DMS 273 (cell line): ENCODE measurements around the gene CDK5.

Source experiments
- DNase-seq: peaks from one replicate; lab custom pipeline; 2025; ENCODE audit not compliant: unreplicated experiment; lab: John Stamatoyannopoulos, UW

Gene CDK5

DNA sequence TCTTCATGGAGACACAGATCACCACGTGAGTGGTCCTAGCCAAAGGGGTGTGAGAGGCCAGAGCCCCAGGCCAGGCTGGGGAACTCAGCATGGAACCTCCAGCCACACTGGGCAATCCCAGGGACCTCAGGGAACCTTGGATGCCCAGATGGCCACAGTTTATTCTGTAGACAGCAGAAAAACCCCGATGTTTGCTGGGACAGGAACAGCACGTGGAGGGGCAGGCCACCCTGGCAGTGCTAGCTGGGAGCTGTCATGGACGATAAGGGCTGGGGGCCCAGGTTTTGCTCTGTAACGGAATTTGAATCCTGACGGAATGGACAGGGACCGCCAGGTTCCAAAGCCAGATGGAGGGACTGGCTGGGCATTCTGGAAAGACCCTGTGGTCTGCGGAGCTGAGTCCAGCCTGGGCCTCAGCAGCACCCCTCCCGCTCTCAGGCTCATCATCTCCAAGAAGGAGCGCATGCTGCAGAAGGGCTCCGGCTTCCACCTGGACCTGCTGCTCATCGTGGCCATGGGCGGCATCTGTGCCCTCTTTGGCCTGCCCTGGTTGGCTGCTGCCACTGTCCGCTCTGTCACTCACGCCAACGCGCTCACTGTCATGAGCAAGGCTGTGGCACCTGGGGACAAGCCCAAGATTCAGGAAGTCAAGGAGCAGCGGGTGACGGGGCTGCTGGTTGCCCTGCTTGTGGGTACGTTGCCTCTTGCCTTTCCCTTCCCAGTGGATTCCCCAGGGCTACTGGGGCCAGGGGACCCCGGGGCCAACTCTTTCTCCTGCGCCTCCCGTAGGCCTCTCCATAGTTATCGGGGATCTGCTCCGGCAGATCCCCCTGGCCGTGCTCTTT, 17.3 kb upstream of the CDK5 start:
- DNase-seq: no peak

DNA sequence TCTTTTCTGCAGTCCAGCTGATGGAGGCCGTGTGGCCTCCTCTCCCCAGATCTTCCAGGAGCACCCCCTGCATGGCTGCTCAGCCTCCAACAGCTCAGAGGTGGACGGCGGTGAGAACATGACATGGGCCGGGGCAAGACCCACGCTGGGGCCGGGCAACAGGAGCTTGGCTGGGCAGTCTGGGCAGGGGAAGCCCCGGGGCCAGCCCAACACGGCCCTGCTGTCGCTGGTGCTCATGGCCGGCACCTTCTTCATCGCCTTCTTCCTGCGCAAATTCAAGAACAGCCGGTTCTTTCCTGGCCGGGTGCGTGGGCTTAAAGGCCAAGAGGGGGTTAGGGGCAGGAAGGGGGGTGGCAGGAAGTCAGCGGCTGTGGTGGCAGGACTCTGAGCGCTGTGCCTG, 16.3 kb upstream of the CDK5 start:
- no peak for DNase-seq

DNA sequence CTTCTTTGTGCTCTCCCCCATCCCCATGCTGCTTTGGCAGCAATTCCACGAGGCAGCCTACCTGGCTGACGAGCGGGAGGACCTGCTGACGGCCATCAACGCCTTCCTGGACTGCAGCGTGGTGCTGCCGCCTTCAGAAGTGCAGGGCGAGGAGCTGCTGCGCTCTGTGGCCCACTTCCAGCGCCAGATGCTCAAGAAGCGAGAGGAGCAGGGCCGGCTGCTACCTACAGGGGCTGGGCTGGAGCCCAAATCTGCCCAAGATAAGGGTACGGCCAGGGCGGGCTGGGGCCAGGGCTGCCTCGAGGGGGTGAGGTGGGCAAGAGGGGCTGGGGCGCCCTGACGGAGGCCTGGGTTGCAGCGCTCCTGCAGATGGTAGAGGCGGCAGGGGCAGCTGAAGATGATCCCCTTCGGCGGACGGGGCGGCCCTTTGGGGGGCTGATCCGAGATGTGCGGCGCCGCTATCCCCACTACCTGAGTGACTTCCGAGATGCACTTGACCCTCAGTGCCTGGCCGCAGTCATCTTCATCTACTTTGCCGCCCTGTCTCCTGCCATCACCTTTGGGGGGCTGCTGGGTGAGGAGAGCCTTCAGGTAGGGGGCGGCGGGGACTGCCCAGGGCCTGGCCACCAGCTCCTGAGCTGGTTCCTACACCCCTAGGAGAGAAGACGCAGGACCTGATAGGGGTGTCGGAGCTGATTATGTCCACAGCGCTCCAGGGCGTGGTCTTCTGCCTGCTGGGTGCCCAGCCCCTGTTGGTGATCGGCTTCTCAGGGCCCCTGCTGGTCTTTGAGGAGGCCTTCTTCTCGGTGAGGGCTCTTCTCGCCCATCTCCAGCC, 13.6 kb upstream of the CDK5 start:
- no peak for DNase-seq

DNA sequence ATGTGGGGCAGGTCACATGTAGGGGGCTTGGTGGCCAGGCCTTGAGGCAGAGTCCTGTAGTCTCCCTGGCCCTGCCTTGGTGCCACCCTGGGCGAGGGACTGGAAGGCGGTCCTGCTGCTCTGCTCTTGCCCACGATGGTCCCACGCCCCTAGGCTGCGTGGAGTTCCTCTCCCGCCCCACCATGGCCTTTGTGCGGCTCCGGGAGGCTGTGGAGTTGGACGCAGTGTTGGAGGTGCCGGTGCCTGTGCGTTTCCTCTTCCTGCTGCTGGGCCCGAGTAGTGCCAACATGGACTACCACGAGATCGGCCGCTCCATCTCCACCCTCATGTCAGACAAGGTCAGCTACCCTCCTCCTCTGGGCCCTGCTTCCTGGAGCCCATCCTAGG, 12.9 kb upstream of the CDK5 start:
- DNase-seq: no peak

DNA sequence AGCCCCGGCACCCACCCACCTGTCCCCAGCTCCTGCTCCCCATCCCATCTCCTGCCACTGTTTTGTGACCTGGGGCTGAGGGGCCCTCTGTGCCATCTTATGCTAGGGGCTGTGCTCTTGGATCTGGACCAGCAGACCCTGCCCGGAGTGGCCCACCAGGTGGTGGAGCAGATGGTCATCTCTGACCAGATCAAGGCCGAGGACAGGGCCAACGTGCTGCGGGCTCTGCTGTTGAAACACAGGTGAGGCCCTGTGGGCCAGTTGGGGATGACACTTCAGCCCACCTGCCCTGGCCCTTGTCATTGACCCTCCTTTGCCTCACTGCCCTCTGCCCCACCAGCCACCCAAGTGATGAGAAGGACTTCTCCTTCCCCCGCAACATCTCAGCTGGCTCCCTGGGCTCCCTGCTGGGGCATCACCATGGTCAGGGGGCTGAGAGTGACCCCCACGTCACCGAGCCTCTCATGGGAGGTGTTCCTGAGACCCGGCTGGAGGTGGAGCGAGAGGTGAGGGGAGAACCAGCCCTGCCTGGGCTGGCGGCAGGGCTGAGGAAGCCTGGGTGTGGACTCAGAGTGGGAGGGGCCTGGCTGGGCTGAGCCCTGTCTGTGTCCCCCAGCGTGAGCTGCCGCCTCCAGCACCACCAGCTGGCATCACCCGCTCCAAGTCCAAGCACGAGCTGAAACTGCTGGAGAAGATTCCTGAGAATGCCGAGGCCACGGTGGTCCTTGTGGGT, 12.3 kb upstream of the CDK5 start:
- no peak for DNase-seq

DNA sequence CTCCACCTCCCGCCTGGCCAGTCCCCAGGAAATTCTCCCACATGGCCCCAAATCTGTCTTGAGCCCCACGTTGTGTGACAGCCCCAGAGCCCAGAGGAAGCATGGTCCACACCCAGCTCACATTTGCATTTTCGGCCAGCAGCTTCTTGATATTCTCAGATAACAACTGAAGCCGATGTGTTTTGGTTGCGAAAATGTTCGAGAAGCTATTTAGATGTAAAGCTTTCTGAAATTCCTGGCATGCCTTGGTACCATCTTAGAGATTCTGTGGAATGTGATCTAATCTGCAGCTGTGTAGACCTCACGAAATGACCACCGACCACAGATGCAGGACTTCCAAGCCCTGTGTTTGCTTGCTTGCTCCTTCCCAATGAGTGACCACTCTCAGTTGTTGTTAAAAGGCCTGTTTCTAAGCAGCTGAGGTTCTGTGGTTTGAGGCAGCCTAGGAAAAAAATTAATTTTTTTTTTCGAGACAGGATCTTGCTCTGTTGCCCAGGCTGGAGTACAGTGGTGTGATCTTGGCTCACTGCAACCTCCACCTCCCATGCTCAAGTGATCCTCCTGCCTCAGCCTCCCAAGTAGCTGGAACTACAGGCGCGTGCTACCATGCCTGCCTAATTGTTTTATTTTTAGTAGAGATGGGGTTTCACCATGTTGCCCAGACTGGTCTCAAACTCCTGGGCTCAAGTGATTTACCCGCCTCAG, 10.5 kb upstream of the CDK5 start:
- no peak for DNase-seq

DNA sequence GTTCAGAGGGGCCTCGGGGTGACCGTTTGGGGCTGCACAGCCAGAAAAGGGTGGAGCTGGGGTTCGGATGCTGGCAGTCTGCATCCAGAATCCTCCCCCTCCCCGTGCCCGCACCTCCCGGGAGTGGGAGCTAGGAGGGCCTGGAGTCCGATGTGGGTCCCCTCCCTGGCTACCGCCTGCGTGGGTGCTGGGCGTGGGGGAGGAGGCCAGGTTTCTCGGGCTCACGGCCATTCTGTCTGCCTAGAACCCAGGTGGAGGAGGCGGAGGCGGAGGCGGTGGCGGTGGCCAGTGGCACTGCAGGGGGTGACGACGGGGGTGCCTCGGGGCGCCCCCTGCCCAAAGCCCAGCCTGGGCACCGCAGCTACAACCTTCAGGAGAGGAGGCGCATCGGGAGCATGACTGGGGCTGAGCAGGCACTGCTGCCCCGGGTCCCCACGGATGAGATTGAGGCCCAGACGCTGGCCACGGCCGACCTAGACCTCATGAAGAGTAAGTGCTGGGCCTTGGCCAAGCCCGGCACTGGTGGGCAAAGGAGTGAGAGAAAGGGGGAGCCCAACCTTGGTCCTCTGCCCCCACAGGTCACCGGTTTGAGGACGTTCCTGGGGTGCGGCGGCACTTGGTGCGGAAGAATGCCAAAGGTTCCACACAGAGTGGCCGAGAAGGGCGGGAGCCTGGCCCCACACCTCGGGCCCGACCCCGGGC, 8.7 kb upstream of the CDK5 start:
- no peak for DNase-seq

DNA sequence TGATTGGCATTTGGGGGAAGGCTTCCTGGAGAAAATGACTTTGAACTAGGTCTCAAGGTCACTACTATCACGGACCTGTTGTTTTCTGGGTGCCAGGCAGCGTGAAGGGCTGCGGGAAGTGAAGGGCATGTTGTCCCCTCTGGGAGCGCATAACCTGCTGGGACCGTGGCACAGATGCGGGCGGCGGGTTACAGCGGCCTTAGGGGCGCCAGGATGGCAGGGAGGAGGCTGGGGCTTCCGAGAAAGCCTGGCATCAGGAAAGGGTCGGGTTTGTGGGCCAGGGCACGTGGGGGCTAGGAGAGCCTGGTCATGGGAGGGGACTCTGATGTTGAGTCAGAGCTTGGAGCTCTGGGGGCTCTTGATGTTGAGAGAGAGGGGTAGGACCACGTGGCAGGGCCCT, 7.8 kb upstream of the CDK5 start:
- DNase-seq: no peak

DNA sequence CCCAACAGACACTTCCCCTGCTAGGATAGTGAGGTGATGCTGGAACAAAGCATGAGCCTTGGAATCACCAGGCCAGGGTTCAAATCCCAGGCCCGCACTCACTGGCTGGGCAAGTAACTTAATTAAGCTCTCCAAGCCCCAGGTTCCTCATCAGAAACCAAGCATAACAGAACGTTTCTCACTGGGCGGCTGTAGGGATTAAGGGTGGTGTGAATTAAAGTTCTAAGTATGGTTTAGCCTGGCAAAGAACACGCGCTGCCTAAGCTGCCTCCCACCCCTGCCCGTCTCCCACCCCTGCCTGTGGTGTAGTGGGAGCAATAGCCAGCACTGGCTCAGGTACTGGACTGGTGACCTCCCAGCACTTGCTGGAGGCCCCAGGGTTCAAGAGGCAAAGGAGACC, 7.3 kb upstream of the CDK5 start:
- no peak for DNase-seq

DNA sequence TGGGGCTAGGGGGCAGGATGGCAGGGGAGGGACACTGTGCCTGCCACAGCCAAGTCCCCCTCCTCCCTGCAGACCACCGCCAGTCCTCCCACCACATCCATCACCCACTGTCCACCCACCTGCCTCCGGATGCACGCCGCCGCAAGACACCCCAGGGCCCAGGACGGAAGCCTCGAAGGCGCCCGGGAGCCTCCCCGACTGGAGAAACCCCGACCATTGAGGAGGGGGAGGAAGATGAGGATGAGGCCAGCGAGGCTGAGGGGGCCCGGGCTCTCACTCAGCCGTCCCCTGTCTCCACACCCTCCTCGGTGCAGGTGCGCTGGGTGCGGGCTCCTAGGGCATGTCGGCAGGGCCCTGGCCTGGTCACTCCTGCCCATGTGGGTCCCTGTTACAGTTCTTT, 6.8 kb upstream of the CDK5 start:
- DNase-seq: no peak

DNA sequence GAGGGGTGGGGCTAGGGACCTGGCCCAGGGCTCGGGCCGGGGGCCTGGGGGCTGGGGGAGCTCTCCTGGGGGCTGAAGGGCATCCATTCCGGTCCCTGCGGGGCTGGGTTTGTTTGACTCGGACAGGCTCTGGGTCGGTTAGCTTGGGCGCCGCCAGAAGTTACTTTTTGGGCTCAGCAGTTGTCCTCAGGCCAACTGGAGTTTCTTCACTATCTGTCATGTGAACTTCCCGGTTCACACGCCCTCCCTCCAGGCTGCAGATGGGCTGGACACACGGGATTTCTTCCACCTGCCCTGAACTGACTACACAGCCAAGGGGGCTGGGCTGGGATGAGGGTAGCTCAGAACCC, 5.5 kb upstream of the CDK5 start:
- no peak for DNase-seq

DNA sequence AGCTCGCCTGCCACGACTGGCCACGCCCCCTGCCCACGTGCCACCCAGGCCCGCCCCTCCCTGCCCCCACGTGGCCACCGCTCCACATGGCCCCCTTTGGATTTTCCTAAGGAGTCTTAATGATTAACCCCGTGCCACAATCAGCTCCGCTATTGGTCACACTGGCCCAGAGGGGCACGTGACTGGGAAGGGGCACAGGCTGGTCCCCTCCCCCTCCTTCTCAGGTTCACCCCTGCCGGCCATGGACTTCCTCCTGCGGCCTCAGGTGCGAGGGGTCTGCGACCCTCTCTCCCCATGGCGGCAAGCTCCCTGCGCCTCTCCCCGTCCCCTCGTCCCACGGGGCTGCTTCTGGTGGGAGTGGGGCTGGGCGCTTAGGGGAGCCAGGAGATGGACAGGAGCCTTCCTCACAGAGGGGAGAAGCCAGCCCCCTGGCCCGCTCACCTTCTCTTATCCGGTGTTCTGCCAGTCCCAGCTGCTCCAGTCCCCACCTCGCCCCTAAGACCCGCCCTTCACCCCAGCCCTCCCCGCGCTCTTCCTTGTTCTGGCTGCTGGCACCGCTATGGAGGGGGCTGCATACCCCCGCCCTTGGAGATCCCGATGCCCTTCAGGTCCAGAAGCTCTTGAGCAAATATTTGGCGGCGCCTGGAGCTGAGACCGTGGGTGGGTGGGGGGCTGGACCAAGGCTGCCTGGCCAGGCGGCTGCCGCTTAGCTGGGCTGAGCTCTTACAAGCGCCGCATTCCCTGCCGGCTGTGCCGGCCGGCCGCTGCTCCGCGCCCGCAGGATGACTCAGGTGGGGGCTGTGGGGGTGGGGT, 4.9 kb upstream of the CDK5 start:
- DNase-seq: peak; percentile 45

DNA sequence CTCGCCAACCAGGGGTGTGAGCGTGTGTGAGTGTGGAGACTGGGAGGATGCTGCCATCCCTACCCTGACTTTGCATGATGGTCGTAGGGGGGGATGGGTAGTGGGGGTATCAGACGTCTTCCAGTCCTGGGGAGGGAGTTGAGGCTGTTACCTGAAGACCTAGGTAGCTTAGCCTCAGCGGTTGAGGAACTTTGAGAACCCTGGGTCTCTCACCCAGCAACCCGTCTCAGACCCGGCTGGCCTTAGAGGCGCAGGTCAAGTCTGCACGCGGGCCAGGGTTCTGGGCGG, 4.4 kb upstream of the CDK5 start:
- DNase-seq: no peak

DNA sequence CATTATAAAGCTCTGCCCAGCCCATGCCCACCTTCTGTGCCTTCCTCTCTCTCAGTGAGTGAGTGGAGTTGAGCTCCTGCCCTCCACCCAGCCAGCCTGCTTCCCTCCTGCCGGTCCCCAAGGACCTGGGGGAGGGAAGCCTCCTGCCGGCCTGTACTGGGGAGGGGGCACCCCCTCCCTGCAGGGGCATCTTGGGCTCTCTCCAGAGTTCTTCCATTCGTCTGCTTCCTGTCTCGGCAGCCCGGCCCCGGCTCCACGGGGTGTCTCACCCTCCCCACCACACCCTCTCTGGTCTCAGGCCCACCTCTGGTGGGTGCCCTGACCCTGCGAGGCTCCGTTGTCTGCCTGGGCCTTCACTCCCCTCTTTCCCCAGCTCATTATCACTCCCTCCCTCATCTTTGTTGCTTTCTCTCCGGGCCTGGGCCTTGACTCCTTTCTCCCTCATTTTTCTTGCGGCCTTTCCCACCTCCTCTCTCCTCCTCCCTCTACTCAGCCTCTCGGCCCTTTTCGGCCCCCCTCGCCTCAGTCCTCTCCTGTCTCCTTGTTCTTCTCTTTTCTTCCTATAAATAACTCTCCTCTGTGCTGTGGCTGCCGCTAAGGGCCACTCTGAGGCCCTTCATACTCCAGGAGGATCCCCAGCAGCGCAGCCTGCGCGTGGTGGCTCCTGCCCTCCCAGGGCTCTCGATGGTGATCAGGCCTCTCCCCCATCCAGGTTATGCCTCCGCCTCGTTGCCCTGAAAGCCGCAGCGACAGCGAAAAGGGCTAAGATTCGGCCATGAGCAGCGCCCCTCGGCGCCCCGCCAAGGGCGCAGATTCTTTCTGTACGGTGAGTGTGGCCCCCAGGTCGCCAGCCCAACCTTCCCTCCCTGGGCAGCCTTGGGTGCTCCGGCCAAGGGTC, 3.8 kb upstream of the CDK5 start:
- no peak for DNase-seq

DNA sequence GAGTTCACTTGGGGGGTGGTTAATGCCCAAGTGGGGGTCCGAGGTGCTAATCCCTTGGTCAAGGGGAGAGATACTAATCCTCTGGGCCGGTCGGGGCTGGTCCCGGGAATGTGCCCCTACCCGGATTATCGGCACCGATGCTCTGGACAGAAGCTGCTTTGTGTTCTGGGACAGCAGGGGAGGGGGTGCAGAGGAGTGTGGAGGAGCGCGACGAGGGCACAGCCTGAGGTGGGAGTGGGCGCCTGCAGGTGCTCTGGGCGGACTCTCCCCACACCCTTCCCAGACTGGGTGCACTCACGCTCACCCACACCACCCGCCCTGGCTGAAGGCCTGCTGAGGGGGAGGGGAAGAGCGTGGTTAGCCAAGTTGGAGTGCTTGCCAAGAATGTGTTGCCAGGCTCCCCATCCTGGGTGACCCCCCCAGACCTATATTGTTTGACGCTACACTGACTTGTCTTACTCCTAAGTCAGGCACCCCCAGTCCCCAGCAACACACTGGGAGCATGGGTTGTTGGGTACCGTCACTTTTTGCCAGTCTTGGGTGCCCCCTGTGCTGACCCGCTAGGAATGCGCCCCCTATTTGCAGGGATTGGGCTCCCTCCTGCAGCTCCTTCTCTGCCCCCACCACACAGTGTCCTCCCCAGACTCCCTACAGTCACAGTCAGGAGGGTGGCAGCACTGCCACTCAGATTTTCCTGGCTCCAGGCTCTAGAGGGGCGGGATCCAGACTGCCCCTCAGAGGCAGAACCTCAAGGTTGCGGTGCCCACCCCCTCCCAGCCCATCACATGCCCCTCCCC, 2.9 kb upstream of the CDK5 start:
- DNase-seq: peak; percentile 72

DNA sequence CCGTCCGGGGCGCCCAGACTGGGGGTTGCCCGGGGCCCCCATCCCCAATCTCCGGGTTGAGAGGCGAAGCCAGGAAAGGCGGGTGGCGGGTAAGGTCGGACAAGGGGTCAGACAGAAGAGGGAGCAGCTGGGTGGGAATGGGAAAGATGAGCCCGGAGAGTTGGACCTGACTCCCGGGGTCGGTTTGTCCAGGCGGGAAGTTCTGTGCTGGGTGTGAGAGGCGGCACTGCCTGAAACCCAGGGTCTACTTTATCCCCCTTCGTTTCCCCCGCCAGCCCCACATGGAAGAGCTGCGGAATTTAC, 2.4 kb upstream of the CDK5 start:
- no peak for DNase-seq

DNA sequence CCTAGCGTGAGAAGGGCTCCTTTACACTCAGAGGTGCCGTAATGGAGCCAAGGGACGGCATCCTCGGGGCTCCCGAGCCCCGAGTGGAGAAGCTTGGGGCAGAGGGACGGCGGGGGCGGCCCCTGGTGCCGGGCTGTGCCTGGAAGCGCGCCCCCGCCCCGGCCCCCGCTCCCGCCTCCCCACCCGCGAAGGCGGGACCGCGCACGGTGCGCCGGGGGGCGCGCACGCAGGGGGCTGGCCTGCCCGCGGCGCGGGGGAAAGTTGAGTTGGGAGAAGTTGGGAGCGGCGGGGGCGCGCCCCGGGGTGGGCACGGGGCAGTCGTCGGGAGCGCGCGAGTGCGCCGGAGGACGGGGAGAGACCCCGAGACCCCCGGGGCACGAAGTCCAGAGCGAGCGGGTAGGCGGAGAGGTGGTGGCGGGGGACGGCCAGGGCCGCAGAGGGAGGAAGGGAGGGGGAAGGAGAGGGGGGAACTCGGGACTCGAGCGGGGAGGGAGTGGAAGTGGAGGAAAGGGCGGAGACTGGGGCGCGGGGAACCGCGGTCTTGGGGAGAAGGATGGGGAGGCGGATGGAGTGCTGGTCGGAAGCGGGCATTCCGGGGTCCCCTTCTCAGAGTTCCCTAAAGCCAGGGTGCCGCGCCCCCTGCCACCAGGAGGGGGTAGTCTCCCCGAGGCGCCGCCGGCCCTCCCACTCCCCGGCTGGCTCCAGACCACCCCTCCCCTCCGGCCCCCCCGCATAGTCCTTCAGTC, 1.8 kb upstream of the CDK5 start, which contains the start of gene SLC4A2:
SLC4A2 (plus strand) TSS at position 223 of the 746 bp plus-strand sequence. CDS start 2,399 bp downstream, outside the sequence.
- DNase-seq: peak; percentile 97
